ENCODE data around the gene RAD51B.

RAD51B gene

GRCh38 chr14:68516342-68516741 lies 696.8 kb downstream of the RAD51B start:
- DNase-seq (ENCODE audit: low read depth in 1 of 2, low spot score in 1 of 2): no peak

GRCh38 chr14:68518166-68518565 lies 698.6 kb downstream of the RAD51B start:
- no peak for DNase-seq (ENCODE audit: low read depth in 1 of 2, low spot score in 1 of 2)

DNA sequence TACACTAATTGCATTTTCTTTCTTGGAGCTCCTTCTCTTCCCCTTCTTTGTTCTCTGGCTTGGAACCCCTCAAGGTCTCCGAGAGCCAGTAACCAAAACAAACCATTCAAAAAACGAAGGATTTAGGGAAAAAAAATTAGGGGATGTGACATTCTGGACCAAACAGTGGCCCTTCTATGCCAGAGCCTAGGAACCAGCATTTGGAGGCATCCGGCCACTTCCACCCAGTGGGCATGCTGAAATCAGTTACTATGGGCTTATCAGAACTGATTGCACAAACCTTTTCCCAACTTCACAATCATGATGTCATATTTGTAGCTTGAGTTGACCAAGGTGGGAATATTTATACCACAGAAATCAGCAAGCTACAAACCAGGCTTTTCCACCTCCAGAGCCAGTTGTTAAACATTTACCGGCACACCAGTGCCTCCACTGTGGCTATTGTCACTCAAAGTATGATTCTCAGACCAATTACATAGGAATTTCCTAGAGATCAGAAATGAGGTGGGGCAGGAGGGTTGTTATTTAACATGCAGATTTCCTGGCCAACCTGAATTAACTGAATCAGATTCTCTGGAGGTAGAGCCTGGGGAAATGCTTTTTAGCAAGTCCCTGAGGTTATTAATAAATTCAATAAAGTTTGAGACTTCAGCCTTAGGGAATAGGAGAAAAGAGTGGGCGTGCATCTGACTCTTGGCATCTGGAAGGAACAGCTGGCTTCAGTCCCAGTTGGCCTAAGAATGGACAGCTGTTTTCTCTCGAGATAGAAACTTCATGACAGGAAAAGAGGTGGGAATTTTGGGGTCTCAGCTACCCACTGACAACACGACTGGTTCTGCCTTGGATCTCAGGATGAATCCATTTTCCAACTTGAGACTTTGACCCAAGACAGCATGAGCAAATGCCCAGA lies 699.4 kb downstream of the RAD51B start:
- no peak for DNase-seq (ENCODE audit: low read depth in 1 of 2, low spot score in 1 of 2)

GRCh38 chr14:68519671-68520187 lies 700.1 kb downstream of the RAD51B start:
- DNase-seq (ENCODE audit: low read depth in 1 of 2, low spot score in 1 of 2): no peak

- no peak for DNase-seq (ENCODE audit: low read depth in 1 of 2, low spot score in 1 of 2)
These were observed 701.3 kb downstream of the RAD51B start for GRCh38 chr14:68520637-68521556.

DNA sequence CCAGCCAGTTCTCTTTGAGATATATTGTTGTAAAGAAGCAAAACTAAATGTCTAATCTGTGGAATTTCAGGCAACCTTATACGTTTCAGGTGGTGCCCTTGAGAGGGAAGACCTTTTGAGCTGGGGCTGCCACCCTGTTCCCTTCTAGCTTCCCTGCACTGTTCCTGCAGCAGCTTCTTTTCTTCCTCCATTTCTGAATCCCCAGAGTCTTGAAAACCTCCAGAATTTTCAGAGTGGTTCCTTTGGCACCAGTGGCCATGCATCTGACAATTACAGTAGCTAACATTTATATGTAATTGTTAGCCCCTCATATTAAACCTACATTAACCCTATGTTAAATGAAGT lies 702.0 kb downstream of the RAD51B start:
- no peak for DNase-seq (ENCODE audit: low read depth in 1 of 2, low spot score in 1 of 2)

GRCh38 chr14:68521961-68522509 lies 702.5 kb downstream of the RAD51B start:
- DNase-seq (ENCODE audit: low read depth in 1 of 2, low spot score in 1 of 2): no peak

DNA sequence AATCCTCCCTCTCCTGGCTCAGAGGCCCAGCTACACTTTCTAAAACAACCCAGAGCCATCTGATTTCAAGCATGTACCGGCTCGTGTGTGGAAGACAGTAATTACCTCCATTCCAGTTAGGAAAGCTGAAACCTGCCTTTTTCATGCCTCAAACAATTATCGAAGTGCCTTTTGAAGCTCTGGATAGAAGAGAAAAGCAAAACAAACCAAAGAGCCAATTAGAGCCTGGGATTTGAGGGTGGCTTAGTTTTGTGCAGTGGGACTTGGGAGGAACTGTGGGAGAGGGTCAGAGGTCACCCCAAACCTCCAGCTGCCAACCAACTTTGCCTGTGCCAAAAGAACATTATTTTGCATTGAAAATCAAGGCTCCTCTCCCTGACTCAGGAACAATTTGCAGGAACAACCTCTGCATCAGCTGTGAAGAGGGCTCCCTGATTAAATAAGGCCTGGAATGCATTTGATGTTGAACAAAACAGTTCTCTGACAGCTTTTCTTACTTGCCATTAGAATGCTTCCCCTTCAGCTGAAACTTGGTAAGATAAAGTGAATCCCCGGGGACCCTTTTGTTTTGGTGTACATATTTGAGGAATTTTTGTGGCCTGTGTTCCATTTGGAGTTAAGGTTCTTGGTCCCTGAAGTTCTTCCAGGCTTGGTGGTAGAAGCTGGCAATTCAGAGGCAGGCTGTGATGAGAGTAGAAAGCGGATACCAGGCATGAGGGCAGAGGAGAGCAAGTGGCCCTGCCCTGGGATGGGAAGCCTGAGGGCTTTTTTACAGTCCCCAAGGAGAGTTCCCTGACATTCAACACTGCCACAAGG lies 703.1 kb downstream of the RAD51B start:
- DNase-seq (ENCODE audit: low read depth in 1 of 2, low spot score in 1 of 2): no peak

DNA sequence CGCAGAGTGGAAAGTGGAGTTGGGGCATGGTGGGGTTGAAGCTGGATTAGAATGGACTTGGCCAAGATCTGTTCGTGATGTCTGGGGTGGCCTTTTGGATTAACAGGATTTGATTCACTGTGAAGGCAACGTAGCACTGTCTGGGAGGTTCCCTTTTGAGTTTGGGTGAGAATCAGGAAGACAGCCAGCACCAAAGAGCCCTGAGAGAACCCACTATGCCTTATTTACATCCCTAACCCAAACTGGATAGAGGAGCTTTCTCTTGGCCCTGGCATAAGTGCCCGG lies 703.7 kb downstream of the RAD51B start:
- DNase-seq (ENCODE audit: low read depth in 1 of 2, low spot score in 1 of 2): no peak

DNA sequence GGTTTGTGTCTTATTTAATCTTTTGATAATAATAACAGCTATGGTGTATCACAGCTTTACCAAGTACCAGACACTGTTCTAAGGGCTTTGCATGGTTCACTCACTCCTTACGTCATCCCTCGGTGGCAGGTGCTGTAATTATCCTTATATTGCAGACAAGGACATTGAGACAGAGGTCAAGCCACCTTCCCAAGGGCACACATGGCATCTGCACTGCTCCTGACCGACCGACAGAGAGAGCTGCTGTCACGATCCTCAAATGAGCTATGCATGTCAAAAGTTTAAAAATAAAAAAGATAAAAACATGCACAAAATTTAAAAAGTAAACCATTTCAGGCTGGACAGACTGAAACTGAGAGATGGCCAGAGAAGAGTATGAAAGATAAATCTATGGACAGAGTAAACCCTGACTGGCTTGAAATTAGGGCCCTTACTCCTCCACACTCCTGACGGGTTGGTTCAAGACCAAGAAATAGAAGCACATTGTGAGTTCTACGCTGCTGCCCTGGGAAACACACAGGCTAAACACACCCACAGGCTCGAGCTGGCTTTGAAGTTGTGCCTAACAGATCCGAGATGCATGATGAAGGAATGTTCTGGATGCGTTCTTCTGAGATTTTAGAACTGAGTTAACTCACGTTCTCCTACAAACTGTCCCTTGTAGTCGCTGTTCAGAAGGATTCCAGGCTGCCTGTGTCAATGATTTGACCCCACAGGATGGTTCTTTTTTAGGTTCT lies 704.6 kb downstream of the RAD51B start:
- DNase-seq (ENCODE audit: low read depth in 1 of 2, low spot score in 1 of 2): no peak

- no peak for DNase-seq (ENCODE audit: low read depth in 1 of 2, low spot score in 1 of 2)
These were observed 705.9 kb downstream of the RAD51B start for GRCh38 chr14:68525516-68525915.

DNA sequence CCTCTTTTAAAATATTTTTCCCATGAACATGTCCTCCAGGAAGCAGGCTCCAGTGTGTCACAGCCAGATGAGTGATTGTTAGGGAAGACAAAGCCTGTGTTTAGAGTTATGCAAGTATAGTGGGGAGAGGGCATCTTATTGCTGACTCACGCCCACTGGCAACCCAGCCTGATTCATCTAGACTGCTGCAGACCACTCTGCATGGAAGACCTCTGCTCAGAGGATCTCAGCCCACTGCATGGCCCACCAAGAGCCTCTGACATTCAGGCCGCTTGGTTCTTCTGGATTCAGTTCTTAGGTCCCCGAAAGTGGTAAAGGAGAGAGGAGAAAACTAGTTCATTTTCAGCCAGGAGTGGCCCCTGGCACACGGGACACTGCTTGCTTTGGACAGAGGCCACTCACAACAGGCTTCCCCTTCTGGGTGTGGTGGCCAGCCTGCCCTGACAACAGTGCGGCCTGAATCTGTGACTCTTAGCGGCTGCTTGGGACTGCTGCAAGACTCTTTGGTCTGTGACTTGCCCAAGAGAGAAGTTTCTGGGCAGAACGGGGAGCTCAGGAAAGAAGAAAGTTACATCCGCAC lies 707.0 kb downstream of the RAD51B start:
- DNase-seq (ENCODE audit: low read depth in 1 of 2, low spot score in 1 of 2): no peak

DNA sequence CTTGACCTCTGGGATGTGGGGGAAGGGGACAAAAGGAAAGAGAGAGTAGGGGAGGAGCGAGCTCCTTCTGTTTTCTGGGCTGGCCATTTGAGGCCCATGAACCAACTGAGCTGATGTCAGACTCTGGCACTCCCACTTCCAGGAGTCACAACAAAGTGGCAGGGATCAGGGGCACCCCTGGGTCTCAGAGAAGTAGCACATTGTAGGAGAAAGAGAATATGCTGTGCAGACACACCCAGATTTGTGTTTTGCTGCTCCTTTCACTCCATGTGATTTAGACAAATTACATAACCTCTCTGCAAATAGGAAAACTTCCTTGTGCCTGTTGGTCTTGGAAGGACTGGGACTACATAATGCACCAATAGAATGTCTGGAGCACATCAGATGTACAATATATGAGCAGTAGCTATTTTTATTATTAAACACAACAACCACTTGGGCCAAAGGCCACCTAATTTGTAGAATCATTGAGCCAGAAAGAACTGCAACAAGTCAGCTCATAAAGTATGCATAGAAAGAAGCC lies 707.8 kb downstream of the RAD51B start:
- no peak for DNase-seq (ENCODE audit: low read depth in 1 of 2, low spot score in 1 of 2)

DNA sequence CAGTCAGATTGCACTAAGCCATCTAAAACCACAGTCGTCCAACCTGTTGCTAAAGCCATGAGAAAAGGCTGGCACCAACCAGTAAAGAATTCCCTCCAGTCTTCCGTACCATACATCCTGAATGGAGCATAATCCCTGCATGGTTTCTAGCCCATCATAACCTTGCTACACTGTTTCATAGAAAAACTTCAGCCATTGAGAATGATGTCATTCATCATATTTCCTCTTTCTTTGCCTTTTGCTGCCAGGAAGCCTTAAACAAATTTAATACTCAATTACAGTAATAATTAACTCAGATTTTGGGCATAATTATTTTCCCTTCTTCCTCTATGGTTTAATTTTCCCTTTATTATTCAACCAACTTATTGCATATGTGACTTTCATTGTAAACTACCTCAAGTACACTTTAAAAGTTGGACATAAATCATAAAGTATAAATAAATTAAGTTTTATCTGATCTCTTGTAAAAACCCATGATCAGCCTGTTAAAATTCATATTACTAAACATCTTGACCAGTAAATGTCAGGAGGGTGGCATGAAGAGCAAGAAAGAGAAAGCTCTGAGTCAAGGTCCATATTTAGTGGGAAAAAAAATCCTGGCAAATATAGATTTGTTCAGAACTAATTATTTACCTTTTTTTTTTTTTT lies 708.6 kb downstream of the RAD51B start:
- no peak for DNase-seq (ENCODE audit: low read depth in 1 of 2, low spot score in 1 of 2)

GRCh38 chr14:68530443-68530842 lies 710.9 kb downstream of the RAD51B start:
- no peak for DNase-seq (ENCODE audit: low read depth in 1 of 2, low spot score in 1 of 2)

- DNase-seq (ENCODE audit: low read depth in 1 of 2, low spot score in 1 of 2): no peak
These were observed 712.9 kb downstream of the RAD51B start for GRCh38 chr14:68532496-68532895.

DNA sequence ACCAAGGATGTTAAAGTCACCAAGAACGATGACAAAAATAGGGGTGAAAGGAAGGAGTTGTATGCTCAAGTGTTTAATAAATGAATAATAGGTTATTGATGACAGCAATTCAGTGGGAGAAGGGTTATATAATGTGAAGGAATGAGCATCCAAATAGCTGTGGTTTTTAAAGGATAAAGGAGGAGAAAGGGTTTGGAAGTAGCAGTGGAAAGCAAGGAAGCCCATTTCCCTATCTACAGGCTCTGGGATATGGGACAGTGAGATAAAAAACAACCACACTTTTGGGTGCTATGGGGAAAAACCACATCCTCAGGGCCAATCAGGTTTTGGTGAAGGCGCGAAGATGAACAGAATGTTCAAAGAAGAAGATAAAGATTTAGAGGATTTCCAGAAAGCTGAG lies 714.7 kb downstream of the RAD51B start:
- DNase-seq (ENCODE audit: low read depth in 1 of 2, low spot score in 1 of 2): no peak

- no peak for DNase-seq (ENCODE audit: low read depth in 1 of 2, low spot score in 1 of 2)
These were observed 715.9 kb downstream of the RAD51B start for GRCh38 chr14:68535404-68536017.

DNA sequence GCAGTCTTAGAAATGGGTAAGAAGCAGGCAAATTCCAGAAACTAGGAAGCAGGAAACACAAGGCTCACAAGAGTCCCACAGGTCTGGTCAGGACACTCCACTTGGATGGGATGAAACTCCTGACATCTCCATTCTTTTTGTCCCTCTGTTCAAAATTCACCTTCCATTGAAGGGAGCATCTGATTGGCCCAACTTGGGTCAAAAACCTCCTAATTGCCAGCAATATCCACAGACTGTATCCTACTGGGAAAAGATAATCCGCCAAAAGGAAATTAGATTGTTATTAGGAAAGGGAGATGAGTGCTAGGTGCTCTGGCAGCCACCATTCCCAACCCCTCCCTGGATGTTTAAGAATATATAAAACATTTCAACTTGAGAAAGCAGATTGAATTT lies 716.4 kb downstream of the RAD51B start:
- DNase-seq (ENCODE audit: low read depth in 1 of 2, low spot score in 1 of 2): no peak
